HG02642 (cell line): ENCODE results near the gene RBM20.
A peak's percentile ranks its signal among the peaks of the same experiment; 100 is the strongest.
"Not testable (repeated sequence)": the region's sequence is repeated elsewhere in the genome, so short reads cannot be mapped to it uniquely, and the experiment has no call there.

Experiments used
- ATAC-seq: cut with Tn5 transposase; IDR thresholded peaks from one replicate; pipeline ENCODE4 v1.9.1; 2021; ENCODE audit warnings: mild to moderate bottlenecking; ENCODE audit not compliant: unreplicated experiment, poor library complexity

The RBM20 gene

DNA sequence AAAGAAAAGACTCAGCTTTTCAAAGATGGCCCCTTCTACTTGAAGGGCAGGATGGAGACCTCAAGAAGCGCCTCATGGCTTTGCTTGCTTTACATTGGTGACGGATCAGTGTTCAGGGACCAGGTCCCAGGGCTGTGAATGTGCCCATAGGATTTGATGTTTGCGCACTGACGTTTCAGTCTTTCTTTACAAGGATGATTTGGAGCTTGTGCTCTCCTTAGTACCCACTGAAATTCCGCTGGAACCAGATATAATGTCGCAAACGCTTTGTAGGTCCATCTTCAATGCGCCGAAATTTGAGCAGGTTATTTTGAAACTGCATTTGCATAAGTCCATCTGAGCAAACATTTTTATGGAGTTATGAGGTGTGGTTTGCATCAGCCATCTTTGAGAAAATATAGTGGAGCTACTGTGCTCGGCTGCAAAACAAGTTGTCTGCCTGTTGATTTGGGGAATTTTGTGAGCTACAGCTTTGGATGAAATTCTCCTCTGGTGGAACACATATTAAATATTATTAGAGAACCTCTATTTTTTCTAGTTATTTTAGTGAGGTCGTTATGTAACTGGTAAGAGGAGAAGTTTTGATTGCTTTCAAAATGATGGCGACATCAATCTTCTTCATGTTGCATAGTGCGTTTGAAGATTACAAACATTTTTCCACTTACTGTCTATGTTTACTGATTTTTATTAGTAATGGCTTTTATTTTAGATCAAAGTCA lies 2.4 kb downstream of the RBM20 start:
- no peak for ATAC-seq

DNA sequence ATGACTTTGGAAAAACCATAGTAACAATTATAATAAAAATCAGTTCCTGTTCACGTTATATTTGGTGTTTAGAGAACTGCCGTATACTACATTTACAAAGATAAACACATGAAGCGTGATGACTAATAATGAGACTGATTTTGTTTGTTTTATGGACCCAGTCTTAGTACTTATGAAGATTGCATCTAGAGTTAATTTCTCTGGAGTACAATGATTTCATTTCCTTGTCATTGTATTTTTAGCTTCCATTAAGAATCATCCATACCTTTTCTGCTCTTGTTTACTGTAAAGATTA lies 2.9 kb downstream of the RBM20 start:
- no peak for ATAC-seq

DNA sequence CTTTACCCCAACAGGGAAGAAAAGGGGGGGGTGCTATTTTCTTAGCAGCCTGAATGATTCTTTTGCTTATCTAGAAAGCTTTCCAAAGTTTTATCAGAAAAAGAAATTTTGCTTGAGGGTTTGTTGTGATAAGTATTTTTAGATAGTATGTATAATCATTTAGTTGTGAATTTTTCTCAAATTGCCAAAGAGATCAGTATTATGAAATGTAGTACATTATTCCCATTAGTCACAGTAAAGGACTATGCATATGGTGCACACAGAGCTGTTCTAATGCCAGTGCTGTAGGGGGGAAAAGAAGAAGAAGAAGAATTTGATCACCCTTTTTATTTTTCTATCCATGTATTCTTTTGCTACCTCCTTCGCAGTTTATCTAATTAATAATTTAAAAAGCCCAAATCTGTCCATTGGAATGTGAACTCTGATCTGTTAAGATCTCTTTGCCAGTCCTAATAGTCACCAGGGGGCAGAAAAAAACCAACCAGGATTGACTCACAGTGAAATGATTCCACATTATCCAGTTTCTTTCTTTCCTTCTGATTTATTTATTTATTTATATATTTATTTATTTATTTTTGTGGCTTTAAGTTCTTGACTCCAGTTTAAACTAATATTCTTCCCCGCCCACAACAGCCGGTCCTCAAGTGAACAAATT lies 4.7 kb downstream of the RBM20 start:
- ATAC-seq = no peak

DNA sequence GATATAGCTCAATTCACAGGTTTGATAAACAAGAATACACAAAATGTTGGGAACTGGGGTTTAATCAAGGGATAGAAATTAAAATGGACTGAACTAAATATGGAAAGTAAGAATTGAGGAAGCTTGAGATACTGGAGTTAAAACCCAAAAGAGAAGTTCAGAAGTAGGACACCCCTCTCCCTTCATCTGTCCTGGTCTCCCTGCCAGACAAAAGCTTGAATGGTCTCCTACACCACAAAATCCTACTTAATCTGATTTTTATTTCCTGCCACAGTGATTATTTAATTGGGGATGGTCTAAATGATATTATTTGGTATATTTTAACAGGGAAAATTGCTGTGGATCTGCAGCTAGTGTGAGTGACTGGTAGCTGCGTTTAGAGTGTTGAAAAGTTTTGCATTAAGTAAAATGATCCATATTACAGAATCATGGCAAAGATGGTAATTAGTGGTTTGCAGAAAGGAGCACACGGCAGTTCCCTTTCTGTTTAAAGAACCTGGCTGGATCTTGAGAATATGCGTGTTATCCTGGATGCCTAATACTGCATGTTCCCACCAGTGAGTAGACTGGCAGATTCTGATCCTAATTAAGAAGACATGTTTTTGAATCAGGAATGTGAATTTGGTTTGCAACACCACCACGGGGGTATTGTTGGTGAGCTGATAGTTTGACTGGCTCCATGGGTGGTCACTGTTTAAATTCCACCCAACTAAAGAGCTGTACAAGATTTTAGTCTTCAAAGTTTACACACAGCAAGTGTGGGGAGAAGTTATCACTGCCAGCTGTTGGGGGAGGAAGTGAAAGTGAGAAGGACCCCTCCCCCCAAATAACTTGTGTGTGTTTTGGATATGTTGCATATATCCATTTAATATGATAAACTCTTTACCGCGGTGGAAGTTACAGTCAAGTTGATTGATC lies 5.5 kb downstream of the RBM20 start:
- no peak for ATAC-seq

DNA sequence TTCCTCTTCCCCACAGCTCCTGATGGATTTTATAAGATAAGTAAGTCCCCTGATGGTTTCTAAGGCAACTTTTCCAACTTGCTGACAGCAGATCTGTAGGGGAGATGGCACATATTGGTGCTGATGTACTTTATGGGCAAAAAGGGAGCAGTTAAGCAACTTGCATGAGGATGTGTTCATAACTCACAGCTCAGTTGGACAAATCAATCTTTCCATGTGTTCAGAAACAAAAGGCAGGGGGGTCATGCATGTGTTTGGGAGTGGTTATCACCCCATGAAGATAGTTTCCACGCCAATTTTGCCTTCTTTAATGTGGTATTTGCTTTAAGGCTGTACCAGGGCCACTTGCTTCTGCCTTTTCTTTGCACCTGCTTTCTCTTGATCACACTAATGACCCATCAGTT lies 6.1 kb downstream of the RBM20 start:
- no peak for ATAC-seq

DNA sequence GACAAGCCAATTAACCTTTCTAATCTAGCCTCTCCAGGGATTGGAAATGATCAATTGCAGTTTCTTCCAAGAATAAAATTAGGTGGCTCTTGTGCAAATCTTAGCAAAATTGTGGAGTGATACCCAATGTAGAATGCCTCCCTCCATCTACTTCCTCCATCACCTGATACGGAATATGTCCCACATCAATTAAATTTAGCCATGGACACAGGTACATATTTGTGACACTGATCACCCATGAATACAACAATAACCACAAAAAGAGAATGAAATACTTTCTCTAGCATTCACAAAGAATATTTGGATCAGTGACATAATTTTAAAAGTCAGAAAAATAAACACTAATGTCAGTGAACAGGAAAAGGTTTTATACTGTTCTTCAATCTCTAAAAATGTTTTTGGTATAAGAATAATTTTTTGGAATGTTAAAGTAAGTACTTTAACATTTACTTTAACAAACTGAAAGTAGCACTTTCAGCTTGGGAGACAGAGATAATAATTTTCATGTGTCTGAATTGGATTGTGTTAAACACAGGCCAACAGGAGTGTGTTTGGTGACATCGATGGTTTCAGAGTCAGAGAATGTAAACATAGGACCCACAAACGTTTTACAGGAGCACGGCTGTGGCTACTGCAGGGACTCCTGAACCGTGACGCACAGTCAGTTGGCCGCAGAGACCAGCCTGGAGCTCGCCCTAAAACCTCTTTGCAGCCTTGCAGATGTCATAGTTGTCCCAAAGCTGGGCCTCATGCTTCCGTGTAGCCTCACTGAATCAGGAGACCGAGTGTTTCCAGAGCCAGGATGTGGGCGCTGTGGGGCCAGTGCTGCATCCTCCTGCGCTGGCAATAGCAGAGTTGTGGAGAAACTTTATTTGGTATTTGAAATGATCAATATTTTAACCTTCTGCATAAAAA lies 7.2 kb downstream of the RBM20 start:
- ATAC-seq = peak; percentile 83

DNA sequence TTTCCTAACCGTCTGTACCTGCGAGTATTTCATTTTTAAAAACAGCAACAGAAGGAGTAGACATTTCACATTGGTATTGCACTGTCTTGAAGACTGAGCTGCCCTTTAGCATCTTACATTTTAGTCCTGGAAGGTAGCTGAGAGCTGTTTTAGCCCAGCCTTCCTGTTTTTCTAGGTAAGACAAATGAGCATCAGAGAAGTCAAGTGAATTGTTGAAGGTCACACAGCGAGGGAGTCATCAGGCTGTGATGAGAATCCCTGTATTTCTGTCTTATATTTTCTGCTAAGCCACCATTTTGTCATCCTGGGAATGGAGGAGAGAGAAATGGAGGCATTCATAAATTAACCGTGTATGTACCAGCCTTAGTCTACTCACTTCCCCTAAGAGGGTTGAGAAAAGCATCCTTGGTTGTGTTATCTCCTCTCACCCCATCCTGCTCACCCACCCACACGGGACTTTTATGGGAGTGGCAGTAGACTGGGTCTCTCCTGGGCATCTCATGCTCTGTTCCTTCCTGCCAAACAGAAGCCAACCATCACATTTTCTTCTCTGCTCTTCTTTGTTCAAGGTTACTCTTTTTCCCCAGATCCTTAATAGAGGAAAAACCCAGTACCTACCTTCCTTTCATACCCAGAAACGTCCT lies 8.5 kb downstream of the RBM20 start:
- ATAC-seq = no peak

DNA sequence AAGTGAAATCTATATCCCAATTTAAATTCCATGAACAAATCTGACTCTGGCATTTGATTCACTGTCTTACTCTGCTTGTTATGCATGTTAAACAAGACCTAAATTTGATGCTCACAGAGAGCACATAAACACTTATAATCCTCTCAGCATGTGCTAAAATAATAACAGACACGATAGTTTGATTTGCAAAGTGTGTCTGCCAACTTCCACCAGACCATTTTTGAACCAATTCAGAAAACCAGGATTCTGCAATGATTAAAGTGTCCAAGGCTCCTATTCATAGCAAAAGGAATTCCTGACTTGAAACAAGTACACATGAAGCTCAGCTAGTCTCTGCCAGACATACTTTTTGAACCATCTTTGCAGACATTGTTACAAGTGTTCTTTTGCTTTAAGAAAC lies 11.2 kb downstream of the RBM20 start:
- ATAC-seq = no peak

DNA sequence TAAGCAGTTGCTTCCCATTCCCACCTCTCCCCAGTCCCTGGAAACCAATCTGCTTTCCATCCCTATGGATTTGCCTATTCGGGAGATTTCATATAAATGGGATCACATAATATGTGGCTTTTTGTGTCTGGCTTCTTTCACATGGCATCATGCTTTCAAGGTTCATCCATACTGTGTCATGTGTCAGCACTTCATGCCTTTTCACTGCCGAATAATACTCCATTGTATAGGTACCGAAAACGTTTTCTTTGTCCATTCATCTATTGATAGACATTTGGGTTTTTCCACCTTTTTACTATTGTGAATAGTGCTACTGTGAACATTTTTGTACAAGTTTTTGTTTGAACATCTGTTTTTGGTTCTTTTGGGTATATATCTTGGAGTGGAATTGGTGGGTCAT lies 12.5 kb downstream of the RBM20 start:
- ATAC-seq = no peak

DNA sequence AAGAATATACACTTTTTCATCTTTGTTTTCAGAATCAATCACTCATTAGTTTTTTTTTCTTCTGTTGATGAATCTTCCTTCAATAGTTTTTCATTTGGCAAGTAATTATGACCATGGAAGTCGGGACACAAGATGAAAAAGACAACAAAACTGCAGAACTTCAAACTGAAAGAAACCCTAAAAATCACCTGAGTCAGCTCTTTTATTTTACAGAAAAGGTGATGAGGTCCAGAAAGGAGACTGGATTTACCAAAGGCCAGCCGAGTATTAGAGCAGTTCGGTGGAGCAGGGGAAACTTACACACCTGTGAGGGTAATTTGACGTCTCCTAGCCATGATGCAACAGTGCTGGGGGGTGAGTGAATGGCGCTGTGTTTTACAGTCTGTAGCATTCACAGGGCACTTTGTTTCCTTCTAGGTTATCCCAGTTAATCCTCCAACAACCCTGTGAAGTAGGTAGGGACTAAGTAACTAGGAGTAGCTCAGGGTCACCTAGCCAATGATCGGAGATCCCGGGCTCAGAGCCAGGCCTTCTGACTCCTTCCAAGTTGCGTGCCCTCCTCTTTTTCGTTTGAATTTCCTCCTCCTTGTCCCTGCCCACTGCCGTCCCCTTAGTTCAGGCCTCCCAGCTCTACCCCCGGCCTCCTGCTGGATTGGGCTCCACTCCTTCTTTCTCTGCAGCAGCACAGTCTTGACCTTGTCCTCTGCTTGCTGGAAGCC lies 14.0 kb downstream of the RBM20 start:
- no peak for ATAC-seq

DNA sequence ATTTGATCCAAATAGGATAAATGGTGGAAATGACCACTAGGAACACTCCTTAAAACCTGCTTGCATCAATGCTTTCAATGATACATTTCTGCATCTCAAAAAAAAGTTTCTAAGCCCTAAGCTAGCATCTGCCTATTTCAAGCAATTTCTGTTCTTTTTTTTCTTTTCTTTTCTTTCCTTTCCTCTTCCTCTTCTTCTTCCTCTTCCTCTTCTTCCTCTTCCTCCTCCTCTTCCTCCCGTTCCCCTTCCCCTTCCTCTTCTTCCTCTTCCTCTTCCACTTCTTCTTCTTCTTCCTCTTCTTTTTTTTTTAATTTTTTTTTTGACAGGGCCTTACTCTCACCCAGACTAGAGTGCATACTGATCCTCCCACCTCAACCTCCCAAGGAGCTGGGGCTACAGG lies 15.4 kb downstream of the RBM20 start:
- no peak for ATAC-seq

DNA sequence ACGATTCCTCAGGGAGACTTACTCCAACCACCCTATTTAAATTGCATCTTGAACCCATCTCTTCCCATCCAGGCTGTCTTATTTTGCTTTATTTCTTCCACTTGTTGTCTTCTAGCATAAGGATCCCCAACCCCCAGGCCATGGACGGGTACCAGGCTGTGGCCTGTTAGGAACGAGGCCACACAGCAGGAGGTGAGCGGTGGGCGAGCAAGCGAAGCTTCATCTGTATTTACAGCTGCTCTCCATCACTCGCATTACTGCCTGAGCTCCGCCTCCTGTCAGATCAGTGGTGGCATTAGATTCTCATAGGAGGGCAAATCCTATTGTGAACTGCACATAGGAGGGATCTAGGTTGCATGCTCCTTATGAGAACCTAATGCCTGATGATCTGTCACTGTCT lies 16.2 kb downstream of the RBM20 start:
- ATAC-seq = not testable (repeated sequence)

DNA sequence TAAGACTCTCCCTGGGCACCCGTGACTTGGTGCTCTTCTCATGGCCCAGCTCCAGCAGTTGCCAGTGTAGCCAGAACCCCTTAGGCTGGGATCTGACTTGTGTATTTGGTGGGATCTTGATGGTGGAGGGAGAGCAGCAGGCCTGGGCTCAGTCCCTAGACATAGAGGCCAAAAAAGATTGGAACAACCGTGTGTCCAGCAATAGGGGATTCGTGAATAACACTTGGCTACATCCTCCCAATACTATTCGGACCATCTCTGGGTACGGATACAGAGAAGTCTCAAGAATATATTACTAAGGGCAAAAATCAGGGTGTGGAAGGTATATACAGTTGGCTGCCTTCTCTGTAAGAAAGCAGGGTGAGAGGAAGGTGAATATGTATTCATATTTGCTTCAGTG lies 17.2 kb downstream of the RBM20 start:
- no peak for ATAC-seq

DNA sequence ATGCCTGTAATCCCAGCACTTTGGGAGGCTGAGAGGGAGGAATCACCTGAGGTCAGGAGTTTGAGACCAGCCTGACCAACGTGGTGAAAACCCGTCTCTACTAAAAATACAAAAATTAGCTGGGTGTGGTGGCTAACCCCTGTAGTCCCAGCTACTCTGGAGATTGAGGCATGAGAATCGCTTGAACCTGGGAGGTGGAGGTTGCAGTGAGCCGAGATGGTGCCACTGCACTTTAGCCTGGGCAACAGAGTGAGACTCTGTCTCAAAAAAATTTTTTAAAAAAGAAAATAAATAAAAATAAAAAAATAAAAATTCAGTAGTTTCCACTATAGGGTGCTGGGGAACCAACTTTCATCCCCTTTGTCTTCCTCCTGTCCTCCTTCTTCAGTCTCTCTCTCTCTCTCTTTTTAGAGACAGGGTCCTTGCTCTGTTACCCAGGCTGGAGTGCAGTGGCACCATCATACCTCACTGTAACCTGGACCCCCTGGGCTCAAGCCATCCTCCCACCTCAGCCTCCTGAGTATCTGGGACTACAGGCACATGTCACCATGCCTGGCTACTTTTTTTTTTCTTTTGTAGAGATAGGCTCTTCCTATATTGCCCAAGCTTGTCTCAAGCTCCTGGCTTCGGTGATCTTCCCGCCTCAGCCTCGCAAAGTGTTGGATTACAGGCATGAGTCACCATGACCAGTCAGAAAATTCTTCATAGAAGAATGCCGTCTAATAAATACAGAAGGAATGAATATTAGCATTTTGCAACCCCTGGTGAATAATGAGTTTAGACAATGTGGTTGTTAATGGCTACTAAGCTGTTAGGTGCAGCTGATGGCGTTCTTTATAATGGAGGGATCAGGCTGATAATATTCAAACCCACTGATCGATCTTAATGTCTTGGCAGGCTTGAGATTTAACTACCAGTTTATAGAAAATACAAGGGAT lies 20.6 kb downstream of the RBM20 start:
- no peak for ATAC-seq

DNA sequence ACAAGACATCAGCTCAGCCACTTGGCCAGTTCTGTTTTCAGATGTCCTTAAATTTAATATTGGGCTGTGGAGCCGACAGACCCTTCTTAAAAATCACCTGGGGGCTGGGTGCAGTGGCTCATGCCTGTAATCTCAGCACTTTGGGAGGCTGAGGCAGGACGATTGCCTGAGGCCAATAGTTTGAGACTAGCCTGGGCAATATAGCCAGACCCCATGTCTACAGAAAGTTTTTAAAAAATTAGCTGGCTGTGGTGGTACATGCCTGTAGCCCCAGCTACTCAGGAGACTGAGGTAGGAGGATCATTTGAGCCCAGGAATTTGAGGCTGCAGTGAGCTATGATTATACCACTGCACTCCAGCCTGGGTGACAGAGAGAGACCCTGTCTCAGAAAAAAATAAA lies 22.1 kb downstream of the RBM20 start:
- not testable (repeated sequence) for ATAC-seq

DNA sequence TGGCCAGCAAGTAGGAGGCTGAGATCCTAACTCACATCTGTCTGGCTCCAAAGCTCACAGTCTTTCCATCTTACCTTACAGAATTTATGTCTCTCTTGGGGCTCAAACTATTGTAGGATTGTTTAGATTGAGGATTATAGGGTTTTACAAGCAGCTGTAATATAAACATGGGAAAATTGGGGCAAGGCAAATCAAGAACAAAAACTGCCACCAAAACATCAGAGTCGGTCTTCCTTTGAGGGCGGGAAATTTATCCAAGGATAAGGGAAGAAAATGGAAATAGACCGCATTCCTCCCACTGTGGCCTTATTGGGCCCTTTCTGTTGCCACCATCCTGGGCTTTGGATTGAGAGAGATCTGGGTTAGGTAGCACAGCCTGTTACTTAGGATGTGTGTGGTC lies 22.5 kb downstream of the RBM20 start:
- ATAC-seq = no peak

DNA sequence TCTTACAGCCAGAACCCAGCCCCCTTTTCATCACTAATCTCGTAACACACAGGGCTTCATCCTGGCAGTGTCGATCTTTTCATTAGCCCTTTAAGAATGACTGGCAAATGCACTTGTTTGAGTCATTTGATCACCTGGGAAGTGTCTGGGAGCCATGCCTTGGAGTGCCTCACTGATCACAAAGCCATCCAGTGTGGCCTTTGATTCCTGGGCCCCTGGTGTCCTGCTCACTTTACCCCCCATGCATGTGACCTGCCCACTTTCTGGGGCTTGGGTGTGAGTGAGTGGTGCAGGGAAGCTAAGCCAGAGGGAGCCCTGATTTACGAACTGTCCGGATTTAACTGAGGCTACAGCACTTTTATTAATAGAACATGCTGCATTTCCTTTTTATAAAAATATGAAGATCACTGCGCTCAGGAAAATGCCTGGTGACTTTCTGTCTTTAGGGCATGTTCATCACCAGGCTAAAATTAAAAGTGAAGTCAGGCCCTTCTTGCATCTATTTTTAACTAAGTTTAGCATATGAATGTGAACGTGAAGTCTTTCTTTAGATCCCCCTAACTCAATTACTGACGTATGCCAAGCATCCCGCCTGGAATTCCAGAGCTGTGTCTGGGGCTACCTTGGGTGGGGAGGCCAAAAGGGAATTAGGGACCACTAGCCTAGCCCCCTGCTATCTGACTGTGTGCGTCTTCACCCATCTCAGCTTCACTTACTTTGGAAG lies 23.6 kb downstream of the RBM20 start:
- ATAC-seq = no peak

DNA sequence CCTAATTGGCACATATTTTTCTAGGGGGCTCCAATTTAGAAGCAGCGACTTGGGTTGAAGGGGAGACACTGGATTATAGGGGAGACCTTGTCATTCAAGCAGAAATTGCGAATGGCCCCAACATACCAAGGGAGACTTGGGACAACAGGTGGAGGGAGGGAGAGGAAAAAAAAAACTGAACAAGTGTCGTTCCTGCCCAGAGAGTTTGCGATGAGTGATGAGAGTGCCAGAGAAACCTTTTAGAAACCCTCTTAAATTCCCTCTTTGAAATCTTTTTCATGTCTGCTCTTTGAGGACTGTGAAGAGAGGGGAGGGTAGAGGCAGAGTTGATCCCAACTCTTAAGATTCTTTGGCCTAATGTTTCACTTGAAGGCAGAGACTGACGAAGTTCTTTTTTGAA lies 24.3 kb downstream of the RBM20 start:
- ATAC-seq = no peak
